ENCODE results near the gene RNF39. TPM values are rescaled to one million over a fixed set of nuclear protein-coding genes. Genes with fewer than 3 reads are reported as not detected.

Gene RNF39
- total RNA-seq, 1 experiment from 2014 or later: 0.14 TPM

GRCh38 chr6:30075790-30076732, 492 bp upstream of the RNF39 start:
- H3K27me3 ChIP-seq (ENCODE audit: control insufficient read depth, insufficient read depth, low read length): peaks cover 83% of the 10 kb centered on the region
- peak; percentile 95 for DNase-seq
- peak overlapping the region; percentile 52 for H3K4me3 ChIP-seq (ENCODE audit: insufficient read depth, low read depth, low read length)

GRCh38 chr6:30074331-30075093, 1.1 kb downstream of the RNF39 start:
- Histone ChIP-seq H3K36me3 (replicated peaks; ENCODE audit: control insufficient read depth, insufficient read depth, low read length) (no peaks in the 10 kb centered on the region), H3K27me3 (ENCODE audit: control insufficient read depth, insufficient read depth, low read length) (peaks cover 93% of the 10 kb centered on the region), H3K4me3 (ENCODE audit: insufficient read depth, low read depth, low read length) (peak overlapping the region; percentile 52)
- peak; percentile 86 for DNase-seq

More at GRCh38 chr6:30075790-30076732, 492 bp upstream of the RNF39 start:
- H3K36me3 ChIP-seq (replicated peaks; ENCODE audit: control insufficient read depth, insufficient read depth, low read length): no peaks in the 10 kb centered on the region

- H3K27me3 ChIP-seq (ENCODE audit: control insufficient read depth, insufficient read depth, low read length): peaks cover 86% of the 10 kb centered on the region
- peak; percentile 43 for DNase-seq
- H3K4me3 ChIP-seq (ENCODE audit: insufficient read depth, low read depth, low read length): peak overlapping the region; percentile 52; the same call in 1 of the 2 replicates
- H3K36me3 ChIP-seq (replicated peaks; ENCODE audit: control insufficient read depth, insufficient read depth, low read length): no peaks in the 10 kb centered on the region
Measured at GRCh38 chr6:30073489-30074235, 1.9 kb downstream of the RNF39 start.

GRCh38 chr6:30071858-30072257, 3.7 kb downstream of the RNF39 start:
- H3K27me3 ChIP-seq (ENCODE audit: control insufficient read depth, insufficient read depth, low read length): peaks cover 69% of the 10 kb centered on the region
- peak; percentile 41 for DNase-seq
- H3K36me3 ChIP-seq (replicated peaks; ENCODE audit: control insufficient read depth, insufficient read depth, low read length): no peaks in the 10 kb centered on the region
- H3K4me3 ChIP-seq (ENCODE audit: insufficient read depth, low read depth, low read length): no peak overlapping the region

- H3K27me3 ChIP-seq (ENCODE audit: control insufficient read depth, insufficient read depth, low read length): peaks cover 64% of the 10 kb centered on the region
- H3K4me3 ChIP-seq (ENCODE audit: insufficient read depth, low read depth, low read length): peak overlapping the region; percentile 30
- peak; percentile 83 for DNase-seq
- H3K36me3 ChIP-seq (replicated peaks; ENCODE audit: control insufficient read depth, insufficient read depth, low read length): no peaks in the 10 kb centered on the region
Measured at GRCh38 chr6:30071081-30071818, 4.3 kb downstream of the RNF39 start.

- peak; percentile 91 for DNase-seq
- 0 out of 2 replicates have a peak, but pooled peaks cover 1% of the 10 kb centered on the region for H3K36me3 ChIP-seq (replicated peaks; ENCODE audit: control insufficient read depth, insufficient read depth, low read length)
- H3K4me3 ChIP-seq (ENCODE audit: insufficient read depth, low read depth, low read length): peak overlapping the region; percentile 77
- peaks cover 27% of the 10 kb centered on the region for H3K27me3 ChIP-seq (ENCODE audit: control insufficient read depth, insufficient read depth, low read length)
Measured at GRCh38 chr6:30067460-30068139, 8.0 kb downstream of the RNF39 start.

GRCh38 chr6:30066577-30067459, 8.8 kb downstream of the RNF39 start, which contains the start of gene PPP1R11:
PPP1R11 (plus strand) TSS chr6:30067198; CDS start chr6:30067411, 213 bp downstream.
- 0 out of 2 replicates have a peak, but pooled peaks cover 1% of the 10 kb centered on the region for H3K36me3 ChIP-seq (replicated peaks; ENCODE audit: control insufficient read depth, insufficient read depth, low read length)
- peak; percentile 89 for DNase-seq
- H3K4me3 ChIP-seq (ENCODE audit: insufficient read depth, low read depth, low read length): peak within 1 kb of the TSS; percentile 77
- peaks cover 20% of the 10 kb centered on the region for H3K27me3 ChIP-seq (ENCODE audit: control insufficient read depth, insufficient read depth, low read length)

- H3K36me3 ChIP-seq (replicated peaks; ENCODE audit: control insufficient read depth, insufficient read depth, low read length): 0 out of 2 replicates have a peak, but pooled peaks cover 1% of the 10 kb centered on the region
- H3K27me3 ChIP-seq (ENCODE audit: control insufficient read depth, insufficient read depth, low read length): peaks cover 12% of the 10 kb centered on the region
- DNase-seq: no peak
- peak overlapping the region; percentile 34 for H3K4me3 ChIP-seq (ENCODE audit: insufficient read depth, low read depth, low read length)
Measured at GRCh38 chr6:30066082-30066481, 9.5 kb downstream of the RNF39 start.

- H3K27me3 ChIP-seq (ENCODE audit: control insufficient read depth, insufficient read depth, low read length): no peaks in the 10 kb centered on the region
- H3K36me3 ChIP-seq (replicated peaks; ENCODE audit: control insufficient read depth, insufficient read depth, low read length): peaks cover 1% of the 10 kb centered on the region; the same call in 1 of the 2 replicates
- DNase-seq: no peak
- H3K4me3 ChIP-seq (ENCODE audit: insufficient read depth, low read depth, low read length): no peak overlapping the region
Measured at GRCh38 chr6:30063315-30063714, 12.3 kb downstream of the RNF39 start.

GRCh38 chr6:30062471-30063178, 12.9 kb downstream of the RNF39 start:
- peaks cover 2% of the 10 kb centered on the region; the same call in 1 of the 2 replicates for H3K36me3 ChIP-seq (replicated peaks; ENCODE audit: control insufficient read depth, insufficient read depth, low read length)
- DNase-seq: no peak
- no peak overlapping the region for H3K4me3 ChIP-seq (ENCODE audit: insufficient read depth, low read depth, low read length)
- H3K27me3 ChIP-seq (ENCODE audit: control insufficient read depth, insufficient read depth, low read length): no peaks in the 10 kb centered on the region

- Histone ChIP-seq H3K27me3 (ENCODE audit: control insufficient read depth, insufficient read depth, low read length) (no peaks in the 10 kb centered on the region), H3K4me3 (ENCODE audit: insufficient read depth, low read depth, low read length) (peak overlapping the region; percentile 73), H3K36me3 (replicated peaks; ENCODE audit: control insufficient read depth, insufficient read depth, low read length) (peaks cover 2% of the 10 kb centered on the region; the same call in 1 of the 2 replicates)
- no peak for DNase-seq
Measured at GRCh38 chr6:30061858-30062458, 13.6 kb downstream of the RNF39 start.

Data from H7 (cell line).